H1 (cell line): Measurements from ENCODE around the gene DSTN.

Source experiments
- BACH1 ChIP-seq: IDR thresholded peaks from 2 replicates; pipeline ENCODE4 v1.6.1; 2012; ENCODE audit warnings: low read length, improper control_type of control experiment
- CREB1 ChIP-seq: IDR thresholded peaks from 2 replicates; pipeline ENCODE4 v1.6.1; 2012; ENCODE audit warnings: inconsistent platforms
- HDAC6 ChIP-seq: IDR thresholded peaks from one replicate; pipeline ENCODE4 v1.7.1; 2012; ENCODE audit warnings: low read depth, mild to moderate bottlenecking, inconsistent platforms, low read length, moderate library complexity
- JUND ChIP-seq: IDR thresholded peaks from 2 replicates; pipeline ENCODE4 v1.6.1; 2011; ENCODE audit warnings: mild to moderate bottlenecking, improper control_type of control experiment, low read length
- POLR2A ChIP-seq, 2 experiments: IDR thresholded peaks; 1 replicate in 1 of 2; 2 replicates in 1 of 2; pipeline ENCODE4 v1.6.1; 2011; ENCODE audit warnings: low read depth in 2 of 2, low read length in 2 of 2, mild to moderate bottlenecking in 2 of 2; ENCODE audit errors: control extremely low read depth in 1 of 2
- RXRA ChIP-seq: IDR thresholded peaks from 2 replicates; pipeline ENCODE4 v1.6.1; 2011; ENCODE audit warnings: low read depth, mild to moderate bottlenecking, low read length, moderate library complexity; ENCODE audit not compliant: insufficient read depth
- TF ChIP-seq, protein P1 (sequence below): fragments of 300-600 bp; sonication (generic); IDR thresholded peaks from 2 replicates; pipeline ENCODE4 v1.7.1; 2012; ENCODE audit warnings: low read length, moderate library complexity, mild to moderate bottlenecking, inconsistent platforms; ENCODE audit not compliant: insufficient replicate concordance
- TF ChIP-seq, protein P2 (sequence below): IDR thresholded peaks from 2 replicates; pipeline ENCODE4 v1.6.1; 2012; ENCODE audit warnings: inconsistent platforms
- TF ChIP-seq, protein P3 (sequence below), 3 experiments: IDR thresholded peaks; 1 replicate in 2 of 3; 2 replicates in 1 of 3; pipeline versions ENCODE4 v1.5.1 to v1.6.1; 2011; ENCODE audit warnings: low read length in 3 of 3, mild to moderate bottlenecking in 3 of 3, inconsistent platforms in 2 of 3, low read depth in 1 of 3, moderate library complexity in 1 of 3; ENCODE audit not compliant: insufficient read depth in 1 of 3; ENCODE audit errors: control extremely low read depth in 1 of 3

DNA sequence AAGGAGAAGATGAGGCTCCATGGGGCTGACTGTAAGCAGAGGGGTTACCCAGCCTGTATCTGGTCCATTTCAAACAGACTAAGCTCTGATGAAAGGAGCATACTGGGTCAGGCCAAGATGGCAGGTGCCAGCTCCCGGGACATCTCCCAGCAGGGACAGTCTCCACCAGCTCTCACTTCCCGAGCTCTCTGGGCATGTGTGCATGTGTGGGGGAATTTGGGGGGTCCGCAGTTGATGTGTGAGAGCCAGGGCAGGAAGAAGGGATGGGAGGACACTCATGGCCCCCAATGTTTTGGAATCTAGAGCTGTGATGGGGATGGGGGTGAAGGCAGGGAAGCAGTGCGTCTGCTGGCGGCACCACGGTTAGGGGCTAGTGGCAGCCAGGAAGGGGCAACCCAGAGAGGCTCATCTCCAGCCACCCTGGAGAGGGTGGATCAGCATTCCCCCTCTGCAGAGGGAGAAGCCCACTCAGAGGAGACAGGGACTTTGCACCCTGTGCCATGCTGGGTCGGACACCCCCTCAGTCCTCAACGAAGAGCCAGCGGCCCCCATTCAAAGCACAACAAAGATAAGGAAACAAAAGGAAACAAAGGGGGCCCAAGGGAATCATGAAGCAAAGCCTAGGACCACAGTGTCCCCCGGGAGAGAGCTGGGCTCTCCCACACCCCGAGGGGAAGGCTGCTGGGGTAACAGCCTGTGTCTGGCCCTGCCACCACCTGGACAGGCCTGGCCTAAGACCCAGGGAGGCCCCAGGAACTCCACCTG is 52.4 kb downstream of the DSTN start:
- no peak for TF ChIP-seq BACH1
- no peak for TF ChIP-seq RXRA
- TF ChIP-seq, protein P1, sequence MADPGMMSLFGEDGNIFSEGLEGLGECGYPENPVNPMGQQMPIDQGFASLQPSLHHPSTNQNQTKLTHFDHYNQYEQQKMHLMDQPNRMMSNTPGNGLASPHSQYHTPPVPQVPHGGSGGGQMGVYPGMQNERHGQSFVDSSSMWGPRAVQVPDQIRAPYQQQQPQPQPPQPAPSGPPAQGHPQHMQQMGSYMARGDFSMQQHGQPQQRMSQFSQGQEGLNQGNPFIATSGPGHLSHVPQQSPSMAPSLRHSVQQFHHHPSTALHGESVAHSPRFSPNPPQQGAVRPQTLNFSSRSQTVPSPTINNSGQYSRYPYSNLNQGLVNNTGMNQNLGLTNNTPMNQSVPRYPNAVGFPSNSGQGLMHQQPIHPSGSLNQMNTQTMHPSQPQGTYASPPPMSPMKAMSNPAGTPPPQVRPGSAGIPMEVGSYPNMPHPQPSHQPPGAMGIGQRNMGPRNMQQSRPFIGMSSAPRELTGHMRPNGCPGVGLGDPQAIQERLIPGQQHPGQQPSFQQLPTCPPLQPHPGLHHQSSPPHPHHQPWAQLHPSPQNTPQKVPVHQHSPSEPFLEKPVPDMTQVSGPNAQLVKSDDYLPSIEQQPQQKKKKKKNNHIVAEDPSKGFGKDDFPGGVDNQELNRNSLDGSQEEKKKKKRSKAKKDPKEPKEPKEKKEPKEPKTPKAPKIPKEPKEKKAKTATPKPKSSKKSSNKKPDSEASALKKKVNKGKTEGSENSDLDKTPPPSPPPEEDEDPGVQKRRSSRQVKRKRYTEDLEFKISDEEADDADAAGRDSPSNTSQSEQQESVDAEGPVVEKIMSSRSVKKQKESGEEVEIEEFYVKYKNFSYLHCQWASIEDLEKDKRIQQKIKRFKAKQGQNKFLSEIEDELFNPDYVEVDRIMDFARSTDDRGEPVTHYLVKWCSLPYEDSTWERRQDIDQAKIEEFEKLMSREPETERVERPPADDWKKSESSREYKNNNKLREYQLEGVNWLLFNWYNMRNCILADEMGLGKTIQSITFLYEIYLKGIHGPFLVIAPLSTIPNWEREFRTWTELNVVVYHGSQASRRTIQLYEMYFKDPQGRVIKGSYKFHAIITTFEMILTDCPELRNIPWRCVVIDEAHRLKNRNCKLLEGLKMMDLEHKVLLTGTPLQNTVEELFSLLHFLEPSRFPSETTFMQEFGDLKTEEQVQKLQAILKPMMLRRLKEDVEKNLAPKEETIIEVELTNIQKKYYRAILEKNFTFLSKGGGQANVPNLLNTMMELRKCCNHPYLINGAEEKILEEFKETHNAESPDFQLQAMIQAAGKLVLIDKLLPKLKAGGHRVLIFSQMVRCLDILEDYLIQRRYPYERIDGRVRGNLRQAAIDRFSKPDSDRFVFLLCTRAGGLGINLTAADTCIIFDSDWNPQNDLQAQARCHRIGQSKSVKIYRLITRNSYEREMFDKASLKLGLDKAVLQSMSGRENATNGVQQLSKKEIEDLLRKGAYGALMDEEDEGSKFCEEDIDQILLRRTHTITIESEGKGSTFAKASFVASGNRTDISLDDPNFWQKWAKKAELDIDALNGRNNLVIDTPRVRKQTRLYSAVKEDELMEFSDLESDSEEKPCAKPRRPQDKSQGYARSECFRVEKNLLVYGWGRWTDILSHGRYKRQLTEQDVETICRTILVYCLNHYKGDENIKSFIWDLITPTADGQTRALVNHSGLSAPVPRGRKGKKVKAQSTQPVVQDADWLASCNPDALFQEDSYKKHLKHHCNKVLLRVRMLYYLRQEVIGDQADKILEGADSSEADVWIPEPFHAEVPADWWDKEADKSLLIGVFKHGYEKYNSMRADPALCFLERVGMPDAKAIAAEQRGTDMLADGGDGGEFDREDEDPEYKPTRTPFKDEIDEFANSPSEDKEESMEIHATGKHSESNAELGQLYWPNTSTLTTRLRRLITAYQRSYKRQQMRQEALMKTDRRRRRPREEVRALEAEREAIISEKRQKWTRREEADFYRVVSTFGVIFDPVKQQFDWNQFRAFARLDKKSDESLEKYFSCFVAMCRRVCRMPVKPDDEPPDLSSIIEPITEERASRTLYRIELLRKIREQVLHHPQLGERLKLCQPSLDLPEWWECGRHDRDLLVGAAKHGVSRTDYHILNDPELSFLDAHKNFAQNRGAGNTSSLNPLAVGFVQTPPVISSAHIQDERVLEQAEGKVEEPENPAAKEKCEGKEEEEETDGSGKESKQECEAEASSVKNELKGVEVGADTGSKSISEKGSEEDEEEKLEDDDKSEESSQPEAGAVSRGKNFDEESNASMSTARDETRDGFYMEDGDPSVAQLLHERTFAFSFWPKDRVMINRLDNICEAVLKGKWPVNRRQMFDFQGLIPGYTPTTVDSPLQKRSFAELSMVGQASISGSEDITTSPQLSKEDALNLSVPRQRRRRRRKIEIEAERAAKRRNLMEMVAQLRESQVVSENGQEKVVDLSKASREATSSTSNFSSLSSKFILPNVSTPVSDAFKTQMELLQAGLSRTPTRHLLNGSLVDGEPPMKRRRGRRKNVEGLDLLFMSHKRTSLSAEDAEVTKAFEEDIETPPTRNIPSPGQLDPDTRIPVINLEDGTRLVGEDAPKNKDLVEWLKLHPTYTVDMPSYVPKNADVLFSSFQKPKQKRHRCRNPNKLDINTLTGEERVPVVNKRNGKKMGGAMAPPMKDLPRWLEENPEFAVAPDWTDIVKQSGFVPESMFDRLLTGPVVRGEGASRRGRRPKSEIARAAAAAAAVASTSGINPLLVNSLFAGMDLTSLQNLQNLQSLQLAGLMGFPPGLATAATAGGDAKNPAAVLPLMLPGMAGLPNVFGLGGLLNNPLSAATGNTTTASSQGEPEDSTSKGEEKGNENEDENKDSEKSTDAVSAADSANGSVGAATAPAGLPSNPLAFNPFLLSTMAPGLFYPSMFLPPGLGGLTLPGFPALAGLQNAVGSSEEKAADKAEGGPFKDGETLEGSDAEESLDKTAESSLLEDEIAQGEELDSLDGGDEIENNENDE: no peak
- TF ChIP-seq, protein P2, sequence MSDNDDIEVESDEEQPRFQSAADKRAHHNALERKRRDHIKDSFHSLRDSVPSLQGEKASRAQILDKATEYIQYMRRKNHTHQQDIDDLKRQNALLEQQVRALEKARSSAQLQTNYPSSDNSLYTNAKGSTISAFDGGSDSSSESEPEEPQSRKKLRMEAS: no peak
- no peak for TF ChIP-seq JUND
- no peak for TF ChIP-seq HDAC6
- TF ChIP-seq, protein P3, sequence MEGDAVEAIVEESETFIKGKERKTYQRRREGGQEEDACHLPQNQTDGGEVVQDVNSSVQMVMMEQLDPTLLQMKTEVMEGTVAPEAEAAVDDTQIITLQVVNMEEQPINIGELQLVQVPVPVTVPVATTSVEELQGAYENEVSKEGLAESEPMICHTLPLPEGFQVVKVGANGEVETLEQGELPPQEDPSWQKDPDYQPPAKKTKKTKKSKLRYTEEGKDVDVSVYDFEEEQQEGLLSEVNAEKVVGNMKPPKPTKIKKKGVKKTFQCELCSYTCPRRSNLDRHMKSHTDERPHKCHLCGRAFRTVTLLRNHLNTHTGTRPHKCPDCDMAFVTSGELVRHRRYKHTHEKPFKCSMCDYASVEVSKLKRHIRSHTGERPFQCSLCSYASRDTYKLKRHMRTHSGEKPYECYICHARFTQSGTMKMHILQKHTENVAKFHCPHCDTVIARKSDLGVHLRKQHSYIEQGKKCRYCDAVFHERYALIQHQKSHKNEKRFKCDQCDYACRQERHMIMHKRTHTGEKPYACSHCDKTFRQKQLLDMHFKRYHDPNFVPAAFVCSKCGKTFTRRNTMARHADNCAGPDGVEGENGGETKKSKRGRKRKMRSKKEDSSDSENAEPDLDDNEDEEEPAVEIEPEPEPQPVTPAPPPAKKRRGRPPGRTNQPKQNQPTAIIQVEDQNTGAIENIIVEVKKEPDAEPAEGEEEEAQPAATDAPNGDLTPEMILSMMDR (IDR thresholded peaks at IDR 0.05; ENCODE audit: control extremely low read depth in 1 of 3, insufficient read depth in 1 of 3, low read depth in 1 of 3, low read length in 3 of 3): no peak
- TF ChIP-seq POLR2A (IDR thresholded peaks at IDR 0.05; ENCODE audit: control extremely low read depth in 1 of 2, low read depth in 2 of 2, low read length in 2 of 2): no peak
- TF ChIP-seq CREB1: no peak
